ENCODE measurements around the gene RCOR3.

The RCOR3 gene

DNA sequence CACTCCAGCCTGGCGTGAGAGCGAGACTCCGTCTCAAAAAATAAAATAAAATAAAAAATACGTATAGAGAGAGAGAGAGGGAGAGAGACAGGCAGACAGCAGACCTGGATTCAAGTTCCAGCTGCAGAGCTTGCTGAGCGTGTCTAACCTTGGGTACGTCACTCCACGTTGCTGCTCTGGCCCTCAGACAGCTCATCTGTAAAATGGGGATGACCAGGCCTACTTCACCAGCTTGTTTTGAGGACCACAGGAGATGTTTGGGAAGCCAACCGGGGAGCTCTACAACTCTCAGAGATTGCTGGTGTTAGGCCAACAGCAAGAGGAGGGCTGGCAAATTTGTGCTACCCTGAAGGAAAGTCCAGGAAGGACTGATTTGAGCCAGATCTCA, 67.0 kb downstream of the RCOR3 start:
- DNase-seq, result no peak

DNA sequence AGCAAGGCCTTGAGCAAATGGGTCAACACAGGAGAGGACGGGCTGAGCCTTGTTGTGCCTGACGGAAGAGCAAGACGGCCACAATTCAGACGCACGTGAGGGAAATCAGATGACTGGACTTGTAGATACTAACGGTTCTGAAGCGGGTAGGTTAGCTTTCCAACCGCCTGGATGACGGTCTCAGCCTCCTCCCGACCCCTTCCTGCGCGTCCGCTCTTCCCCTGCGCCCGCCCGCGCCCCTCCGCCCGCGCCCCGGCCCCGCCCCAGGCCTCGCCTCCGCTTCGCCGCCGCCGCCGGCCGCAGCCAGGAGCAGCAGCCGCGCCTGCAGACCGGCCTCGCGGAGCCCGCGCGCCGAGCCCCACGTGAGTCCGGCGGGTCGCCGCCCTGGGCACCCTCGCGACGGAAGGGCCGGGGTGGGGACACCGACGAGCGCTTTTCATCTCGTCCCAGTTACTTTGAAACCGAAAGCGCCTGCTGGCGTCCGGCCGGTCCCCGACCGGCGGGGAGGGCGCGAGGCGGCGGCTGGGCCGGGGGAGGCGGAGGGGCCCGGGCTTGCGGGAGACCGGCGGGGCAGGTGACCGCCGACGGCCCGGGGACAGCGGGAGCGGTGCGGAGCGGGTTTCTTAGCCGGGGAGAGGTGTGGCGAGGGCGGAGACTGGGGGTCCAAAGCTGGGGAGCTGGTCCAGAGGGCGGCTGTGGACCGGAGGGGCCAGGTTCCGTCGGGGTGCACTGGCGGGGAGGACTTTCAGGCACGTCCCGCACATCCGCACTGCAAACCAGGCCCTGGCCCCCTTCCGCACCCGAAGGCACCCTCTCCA, 67.6 kb downstream of the RCOR3 start, which contains the start of gene TRAF5:
Gene TRAF5 (plus strand): TSS at position 306 of the 818 bp plus-strand sequence. CDS start 26,407 bp downstream, outside the sequence.
- no peak for DNase-seq

- DNase-seq, result no peak
Observed at GRCh38 chr1:211327346-211327921, 68.3 kb downstream of the RCOR3 start.

DNA sequence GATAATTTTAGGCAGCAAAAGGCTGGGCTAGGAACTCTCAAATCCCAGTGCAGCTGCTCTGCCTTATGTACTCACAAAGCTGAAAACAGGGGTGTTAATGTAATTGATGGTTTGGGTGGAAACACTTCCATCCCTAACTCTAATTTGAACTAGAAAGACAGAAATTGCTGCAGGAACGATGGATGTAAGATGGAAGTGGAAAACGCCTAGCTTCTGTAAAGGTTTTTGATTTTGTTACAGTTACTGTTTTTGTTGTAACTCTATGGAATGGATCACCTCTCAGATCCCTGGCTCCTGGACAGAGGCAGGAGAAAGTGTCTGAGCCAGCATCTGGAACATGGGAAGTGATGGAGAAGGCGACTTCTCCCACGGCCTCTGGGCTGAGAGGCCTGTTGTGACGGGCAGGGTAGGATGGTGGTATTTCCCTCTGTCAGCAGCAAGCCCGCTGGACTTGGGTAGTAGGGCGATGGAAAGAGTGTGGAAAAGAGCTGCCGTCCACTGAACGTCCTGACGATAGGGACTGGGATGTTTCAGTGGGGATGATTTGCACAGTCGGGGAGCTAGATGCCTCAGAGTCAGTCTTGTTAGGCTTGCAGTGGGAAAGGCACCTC, 69.0 kb downstream of the RCOR3 start:
- no peak for DNase-seq

- DNase-seq, result no peak
Observed at GRCh38 chr1:211328866-211329475, 69.8 kb downstream of the RCOR3 start.

DNA sequence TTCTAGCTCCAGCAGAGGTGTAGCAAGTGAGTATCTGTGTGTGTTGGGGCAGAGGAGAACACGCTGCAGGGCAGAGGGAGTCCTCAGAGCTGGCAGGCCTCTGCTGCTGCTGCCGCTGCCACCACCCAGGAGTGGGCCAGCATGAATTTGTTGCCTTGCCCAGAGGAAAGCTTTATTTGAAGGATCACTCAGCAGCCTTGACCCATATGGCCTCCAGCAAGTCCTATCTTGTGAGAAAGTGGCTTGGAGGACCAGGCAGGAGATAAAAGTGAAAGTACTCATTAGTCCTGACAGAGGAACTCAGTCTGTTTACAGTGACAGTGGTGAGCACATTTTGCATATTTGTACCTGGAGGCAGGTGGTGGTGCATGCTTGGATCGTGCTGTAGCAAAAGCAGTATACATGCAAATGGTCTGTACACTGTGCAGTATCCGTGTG, 70.6 kb downstream of the RCOR3 start:
- no peak for DNase-seq

GRCh38 chr1:211330282-211330936, 71.2 kb downstream of the RCOR3 start:
- DNase-seq, result no peak

DNA sequence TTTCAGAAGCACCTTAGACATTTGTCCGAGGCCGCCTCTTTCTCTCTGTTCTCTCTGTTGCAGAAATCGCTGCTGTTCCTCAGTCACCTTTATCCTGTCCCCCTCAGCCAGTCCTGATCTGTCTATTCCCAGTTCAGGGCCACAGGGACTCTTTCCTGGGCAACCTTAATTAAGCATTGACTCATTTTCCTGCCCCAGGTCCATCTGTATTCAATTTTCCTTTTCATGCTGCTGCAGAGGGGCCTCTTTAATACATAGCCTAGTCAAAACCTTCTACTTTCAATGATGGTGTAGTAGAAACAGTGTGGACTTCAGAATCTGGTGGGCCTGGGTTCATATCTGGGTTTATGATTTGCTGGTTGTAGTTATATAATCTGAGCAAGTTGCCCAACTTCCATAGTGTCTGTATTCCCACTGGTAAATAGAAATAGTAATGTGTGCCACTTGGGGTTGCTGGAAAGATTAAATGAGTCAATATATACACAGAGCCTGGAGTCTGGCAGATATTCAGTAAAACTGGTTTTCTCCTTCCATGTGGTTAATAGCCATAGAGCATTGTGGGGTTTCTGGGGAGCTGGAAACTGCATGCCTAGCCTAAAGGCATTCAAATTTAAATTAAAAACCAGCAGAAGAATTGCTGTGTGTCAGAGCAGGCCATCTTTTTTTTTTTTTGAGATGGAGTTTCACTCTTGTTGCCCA, 72.0 kb downstream of the RCOR3 start:
- DNase-seq, result no peak

DNA sequence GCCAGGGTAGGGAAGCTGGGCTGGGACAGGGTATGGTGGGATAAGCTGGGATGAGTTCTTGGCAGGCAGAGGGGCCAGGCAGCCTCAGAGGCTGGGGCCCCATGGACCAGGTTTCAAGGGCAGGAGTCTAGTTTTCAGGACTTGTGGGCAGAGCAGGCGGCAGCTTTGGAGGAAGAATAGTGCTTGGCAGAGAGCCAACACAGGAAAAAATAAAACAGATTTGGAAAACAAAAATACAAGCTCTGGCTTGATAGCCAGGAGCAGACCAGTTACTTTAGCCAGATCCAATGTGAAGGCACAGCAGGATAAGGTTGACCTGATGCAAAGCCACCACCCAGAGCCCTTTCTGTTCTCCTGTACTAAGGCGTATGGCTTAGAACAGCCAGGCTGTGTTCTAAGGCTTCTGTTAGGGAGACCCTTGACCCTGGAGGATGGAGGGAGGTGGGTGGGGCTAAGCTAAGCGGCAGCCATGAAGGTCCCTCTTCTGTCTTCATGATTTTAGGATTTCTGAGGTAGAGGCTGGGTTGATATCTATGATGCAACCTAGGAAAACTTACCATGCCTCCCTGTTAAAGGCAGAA, 73.0 kb downstream of the RCOR3 start:
- DNase-seq, result no peak

GRCh38 chr1:211332830-211333229, 73.7 kb downstream of the RCOR3 start:
- DNase-seq, result no peak

DNA sequence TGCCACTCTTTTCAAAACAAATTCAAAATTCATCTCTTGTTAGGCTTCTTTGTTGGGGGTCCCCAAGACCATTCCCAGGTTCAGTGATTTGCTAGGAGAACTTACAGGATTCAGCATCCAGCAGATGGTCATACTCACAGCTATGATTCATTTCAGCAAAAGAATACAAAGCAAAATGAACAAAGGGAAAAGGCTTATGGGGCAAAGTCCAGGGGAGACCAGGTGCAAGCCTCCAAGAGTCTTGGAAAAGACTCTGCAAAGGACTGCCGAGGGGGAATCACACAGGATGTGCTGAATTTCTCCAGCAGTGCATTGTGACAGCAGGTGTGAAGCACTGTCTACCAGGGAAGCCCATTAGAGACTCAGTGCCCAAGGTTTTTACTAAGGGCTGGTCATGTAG, 74.7 kb downstream of the RCOR3 start:
- DNase-seq, result no peak

- no peak for DNase-seq
Observed at GRCh38 chr1:211334986-211335385, 75.8 kb downstream of the RCOR3 start.

DNA sequence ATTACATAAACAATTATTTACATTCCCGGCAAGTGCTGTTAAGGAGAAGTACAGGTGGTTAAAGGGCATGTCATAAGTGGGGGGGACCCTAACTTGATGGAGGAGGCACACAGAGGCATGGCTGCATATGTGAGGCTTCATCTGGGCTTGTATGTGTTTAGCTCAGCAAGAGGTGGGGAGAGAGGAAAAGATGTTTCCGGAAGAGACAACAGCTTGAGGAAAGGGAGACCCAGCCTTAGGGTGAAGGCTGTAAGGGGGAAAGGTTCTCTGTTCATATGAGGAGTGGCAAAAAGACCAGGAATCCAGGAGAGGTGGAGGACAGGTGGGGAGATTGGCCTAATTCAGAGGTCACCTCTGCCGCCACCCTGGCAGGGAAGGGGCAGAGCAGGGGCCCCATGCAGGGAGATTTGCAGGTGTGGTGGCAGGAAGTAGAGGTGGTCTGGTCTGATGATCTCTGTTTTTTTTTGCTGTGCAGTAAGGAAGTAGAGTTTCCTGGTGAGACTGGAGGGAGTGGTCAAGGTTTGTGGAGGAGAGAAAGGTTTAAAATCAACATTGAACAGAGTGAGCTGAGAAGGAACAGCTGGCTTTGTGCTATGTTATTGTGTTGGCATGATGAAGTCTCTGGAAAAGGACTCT, 76.5 kb downstream of the RCOR3 start:
- no peak for DNase-seq

- no peak for DNase-seq
Observed at GRCh38 chr1:211336161-211336560, 77.0 kb downstream of the RCOR3 start.

DNA sequence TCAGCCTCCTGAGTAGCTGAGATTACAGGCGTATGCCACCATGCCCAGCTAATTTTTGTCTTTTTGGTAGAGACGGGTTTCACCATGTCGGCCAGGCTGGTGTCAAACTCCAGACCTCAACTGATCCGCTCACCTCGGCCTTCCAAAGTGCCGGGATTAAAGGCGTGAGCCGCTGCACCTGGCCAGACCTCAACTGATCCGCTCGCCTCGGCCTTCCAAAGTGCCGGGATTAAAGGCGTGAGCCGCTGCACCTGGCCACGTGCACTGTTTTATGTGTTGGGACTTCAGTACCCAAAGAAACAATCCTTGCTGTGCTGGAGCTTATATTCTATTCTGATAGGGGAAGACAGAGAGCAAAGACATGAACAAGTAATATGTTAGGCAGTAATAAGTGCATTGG, 77.6 kb downstream of the RCOR3 start:
- no peak for DNase-seq

GRCh38 chr1:211337430-211338223, 78.5 kb downstream of the RCOR3 start:
- DNase-seq, result no peak

GRCh38 chr1:211338224-211338620, 79.1 kb downstream of the RCOR3 start:
- DNase-seq, result no peak

DNA sequence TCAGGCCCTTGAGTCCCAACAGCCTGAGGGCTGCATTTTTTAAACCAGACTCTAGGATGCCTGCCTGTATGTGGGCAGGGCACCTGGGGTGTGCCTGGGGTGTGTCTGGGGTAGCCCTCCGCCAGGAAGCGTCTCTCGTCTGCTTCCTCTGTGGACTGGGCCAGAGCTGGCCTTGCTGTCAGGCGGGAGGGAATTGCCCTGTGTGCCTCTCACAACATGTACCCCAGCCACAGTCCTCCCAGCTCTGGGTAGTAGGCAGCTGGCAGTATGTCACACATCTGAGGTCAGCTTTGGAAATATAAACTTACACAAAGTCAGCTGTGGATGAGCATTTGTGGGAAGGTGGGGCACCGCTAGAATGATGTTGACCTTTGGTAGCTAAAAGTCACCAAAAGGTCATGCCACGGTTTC, 80.5 kb downstream of the RCOR3 start:
- no peak for DNase-seq

GRCh38 chr1:211340622-211341507, 81.7 kb downstream of the RCOR3 start:
- no peak for DNase-seq

- DNase-seq, result no peak
Observed at GRCh38 chr1:211341999-211342398, 82.8 kb downstream of the RCOR3 start.

Measured in cortex of kidney (tissue), 1 donor.